Measurements from ENCODE around the gene ZNF516.

The ZNF516 gene

DNA sequence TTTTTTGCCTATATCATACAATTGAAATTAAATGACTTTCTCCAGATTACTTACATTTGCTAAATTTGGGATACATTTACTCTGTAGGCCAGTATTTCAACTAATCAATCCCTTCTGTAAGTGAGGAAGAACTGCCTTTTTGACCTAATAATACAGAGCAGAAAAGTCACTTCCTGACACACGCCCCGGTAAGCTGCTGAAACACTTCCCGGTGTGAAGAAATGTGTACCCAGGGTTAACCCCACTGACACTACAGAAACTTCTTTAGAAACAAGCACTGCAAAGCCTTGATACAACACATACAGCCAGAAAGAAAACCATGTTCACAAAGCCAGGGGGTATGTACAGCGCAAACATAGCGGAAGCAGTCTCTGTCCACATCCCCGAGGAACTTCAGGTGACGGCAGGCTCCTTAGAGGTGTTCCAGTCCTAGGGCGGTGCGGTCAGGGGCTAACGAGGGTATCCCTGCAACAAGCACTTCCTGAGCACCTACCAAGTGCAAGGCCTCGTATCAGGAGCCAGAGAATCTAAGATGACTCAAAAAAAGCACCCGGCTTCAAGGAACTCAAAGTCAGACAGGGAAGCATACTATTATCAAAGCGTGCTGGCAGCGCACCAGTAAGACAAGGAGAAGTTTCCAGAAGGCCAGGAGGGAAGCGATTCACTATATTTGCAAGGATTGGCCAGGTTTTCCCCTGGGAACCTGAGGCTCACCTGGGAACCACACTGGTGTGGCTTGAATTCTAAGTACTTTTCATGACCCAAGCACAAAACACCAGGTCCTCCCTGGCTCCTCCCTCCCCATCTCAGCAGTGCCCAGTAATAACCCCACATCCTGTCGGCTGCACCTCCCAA, 46.6 kb downstream of the ZNF516 start:
- Histone ChIP-seq H3K9me3 (ENCODE audit: insufficient read depth, low read length, severe bottlenecking) (no peaks in the 10 kb centered on the region), H3K4me1 (ENCODE audit: insufficient read depth, low read length) (no peaks in the 10 kb centered on the region), H3K9ac (ENCODE audit: low read depth, low read length) (no peak overlapping the region), H3K4me2 (ENCODE audit: insufficient read depth, low read length) (no peak overlapping the region), H3K4me3 (ENCODE audit: low read depth in 1 of 2, low read length in 2 of 2) (no peak overlapping the region), H3K27ac (ENCODE audit: low read length) (no peak overlapping the region), H3K27me3 (ENCODE audit: insufficient read depth, low read length, poor library complexity) (peaks cover 5% of the 10 kb centered on the region), H2AFZ (ENCODE audit: low read depth, low read length) (no peak overlapping the region), H3K79me2 (ENCODE audit: insufficient read depth, low read length) (no peaks in the 10 kb centered on the region), H3K36me3 (ENCODE audit: insufficient read depth, low read length) (no peaks in the 10 kb centered on the region), H4K20me1 (ENCODE audit: insufficient read depth, low read length) (no peaks in the 10 kb centered on the region)
- DNase-seq (no peak), ATAC-seq (ENCODE audit: insufficient read depth, low read depth) (no peak)
- TF ChIP-seq, protein P1, sequence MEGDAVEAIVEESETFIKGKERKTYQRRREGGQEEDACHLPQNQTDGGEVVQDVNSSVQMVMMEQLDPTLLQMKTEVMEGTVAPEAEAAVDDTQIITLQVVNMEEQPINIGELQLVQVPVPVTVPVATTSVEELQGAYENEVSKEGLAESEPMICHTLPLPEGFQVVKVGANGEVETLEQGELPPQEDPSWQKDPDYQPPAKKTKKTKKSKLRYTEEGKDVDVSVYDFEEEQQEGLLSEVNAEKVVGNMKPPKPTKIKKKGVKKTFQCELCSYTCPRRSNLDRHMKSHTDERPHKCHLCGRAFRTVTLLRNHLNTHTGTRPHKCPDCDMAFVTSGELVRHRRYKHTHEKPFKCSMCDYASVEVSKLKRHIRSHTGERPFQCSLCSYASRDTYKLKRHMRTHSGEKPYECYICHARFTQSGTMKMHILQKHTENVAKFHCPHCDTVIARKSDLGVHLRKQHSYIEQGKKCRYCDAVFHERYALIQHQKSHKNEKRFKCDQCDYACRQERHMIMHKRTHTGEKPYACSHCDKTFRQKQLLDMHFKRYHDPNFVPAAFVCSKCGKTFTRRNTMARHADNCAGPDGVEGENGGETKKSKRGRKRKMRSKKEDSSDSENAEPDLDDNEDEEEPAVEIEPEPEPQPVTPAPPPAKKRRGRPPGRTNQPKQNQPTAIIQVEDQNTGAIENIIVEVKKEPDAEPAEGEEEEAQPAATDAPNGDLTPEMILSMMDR (IDR thresholded peaks at IDR 0.05; ENCODE audit: borderline replicate concordance, extremely low read depth, low read length, poor library complexity, severe bottlenecking): no peak
- no peak for TF ChIP-seq EZH2 (IDR thresholded peaks at IDR 0.05; ENCODE audit: borderline replicate concordance, low read depth, low read length, severe bottlenecking)

DNA sequence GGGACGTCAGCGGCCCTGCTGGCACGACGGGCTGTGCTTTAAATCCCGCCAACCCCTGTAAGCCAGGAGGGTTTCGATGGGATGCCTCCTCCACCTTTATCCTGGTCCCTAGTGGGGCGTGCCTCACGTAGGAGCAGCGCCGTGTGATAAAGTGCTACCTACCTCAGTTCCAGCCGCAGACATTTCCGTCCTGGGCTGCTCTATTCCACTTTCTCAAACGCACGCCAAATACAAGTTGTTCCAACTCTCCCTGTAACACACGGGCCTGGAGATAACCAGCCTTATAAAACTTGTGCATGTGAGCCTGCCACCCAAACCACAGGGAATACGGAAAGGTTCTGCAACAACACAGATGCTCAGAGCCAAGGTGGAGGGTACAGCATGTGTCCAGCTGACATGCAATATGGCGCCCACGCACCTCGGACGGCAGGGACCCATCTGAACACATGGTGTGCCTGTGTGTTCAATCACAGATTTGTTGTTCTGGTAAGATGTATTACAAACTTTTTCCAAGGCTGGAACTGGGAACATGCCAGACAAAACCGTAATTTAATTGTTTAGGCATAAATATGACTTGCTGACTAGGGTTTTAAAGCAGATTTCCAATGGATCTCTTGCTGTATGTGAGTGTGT, 47.7 kb downstream of the ZNF516 start:
- Histone ChIP-seq H3K9ac (ENCODE audit: low read depth, low read length) (no peak overlapping the region), H3K4me3 (ENCODE audit: low read depth in 1 of 2, low read length in 2 of 2) (no peak overlapping the region), H2AFZ (ENCODE audit: low read depth, low read length) (no peak overlapping the region), H3K27me3 (ENCODE audit: insufficient read depth, low read length, poor library complexity) (no peaks in the 10 kb centered on the region), H3K4me1 (ENCODE audit: insufficient read depth, low read length) (no peaks in the 10 kb centered on the region), H3K9me3 (ENCODE audit: insufficient read depth, low read length, severe bottlenecking) (no peaks in the 10 kb centered on the region), H4K20me1 (ENCODE audit: insufficient read depth, low read length) (no peaks in the 10 kb centered on the region), H3K4me2 (ENCODE audit: insufficient read depth, low read length) (no peak overlapping the region), H3K79me2 (ENCODE audit: insufficient read depth, low read length) (no peaks in the 10 kb centered on the region), H3K27ac (ENCODE audit: low read length) (no peak overlapping the region), H3K36me3 (ENCODE audit: insufficient read depth, low read length) (no peaks in the 10 kb centered on the region)
- no peak for ATAC-seq (ENCODE audit: insufficient read depth, low read depth)
- TF ChIP-seq, protein P1 (IDR thresholded peaks at IDR 0.05; ENCODE audit: borderline replicate concordance, extremely low read depth, low read length, poor library complexity, severe bottlenecking): no peak
- no peak for TF ChIP-seq EZH2 (IDR thresholded peaks at IDR 0.05; ENCODE audit: borderline replicate concordance, low read depth, low read length, severe bottlenecking)
- DNase-seq: no peak

DNA sequence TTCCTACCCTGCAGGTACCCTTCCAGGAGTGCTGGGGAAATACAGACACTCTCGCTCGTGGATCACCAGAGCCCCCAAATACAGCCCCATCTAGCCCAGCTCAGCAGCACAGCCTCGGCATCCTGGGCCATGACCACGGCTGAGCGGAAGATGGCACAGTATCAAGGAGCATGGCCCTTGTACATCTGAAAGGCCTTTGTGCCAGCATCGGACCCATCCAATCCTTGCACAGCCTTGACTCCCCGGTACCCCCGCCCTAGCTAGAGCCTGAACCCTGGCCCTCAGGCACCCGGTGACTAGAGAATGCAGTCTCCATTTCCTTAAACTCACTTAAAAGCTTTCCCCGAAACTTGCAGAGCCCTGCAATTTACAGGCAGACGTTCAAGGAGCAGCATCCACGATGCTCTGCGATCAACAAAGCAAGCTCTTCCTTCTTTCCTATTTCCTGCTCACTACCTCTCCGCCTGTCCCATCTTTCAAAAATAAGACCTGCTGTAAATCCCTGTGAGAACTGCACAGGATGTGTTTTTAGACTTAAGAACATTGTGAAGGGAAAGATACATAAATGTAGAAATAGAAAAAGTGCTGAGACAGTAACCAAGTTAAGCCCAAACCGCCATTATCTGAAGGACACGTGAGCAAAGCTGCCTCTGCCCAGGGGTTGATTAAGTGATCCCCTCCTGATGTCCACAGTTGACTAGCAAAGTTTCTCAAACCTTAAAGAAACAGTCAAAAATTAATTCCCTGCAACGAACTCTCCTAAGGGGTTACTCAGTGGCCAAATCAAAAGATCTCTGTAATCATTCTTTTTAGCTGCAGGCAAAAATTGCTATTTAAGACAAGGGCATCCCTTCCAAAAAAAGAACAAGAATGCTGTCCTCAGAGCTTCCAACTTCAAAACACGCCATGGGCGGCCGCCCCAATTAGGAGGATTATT, 48.5 kb downstream of the ZNF516 start:
- no peak for DNase-seq
- Histone ChIP-seq H3K4me2 (ENCODE audit: insufficient read depth, low read length) (no peak overlapping the region), H3K4me3 (ENCODE audit: low read depth in 1 of 2, low read length in 2 of 2) (no peak overlapping the region), H4K20me1 (ENCODE audit: insufficient read depth, low read length) (no peaks in the 10 kb centered on the region), H3K9ac (ENCODE audit: low read depth, low read length) (no peak overlapping the region), H2AFZ (ENCODE audit: low read depth, low read length) (no peak overlapping the region), H3K27ac (ENCODE audit: low read length) (no peak overlapping the region), H3K27me3 (ENCODE audit: insufficient read depth, low read length, poor library complexity) (no peaks in the 10 kb centered on the region), H3K36me3 (ENCODE audit: insufficient read depth, low read length) (no peaks in the 10 kb centered on the region), H3K9me3 (ENCODE audit: insufficient read depth, low read length, severe bottlenecking) (no peaks in the 10 kb centered on the region), H3K4me1 (ENCODE audit: insufficient read depth, low read length) (no peaks in the 10 kb centered on the region), H3K79me2 (ENCODE audit: insufficient read depth, low read length) (no peaks in the 10 kb centered on the region)
- TF ChIP-seq, protein P1 (IDR thresholded peaks at IDR 0.05; ENCODE audit: borderline replicate concordance, extremely low read depth, low read length, poor library complexity, severe bottlenecking): no peak
- TF ChIP-seq EZH2 (IDR thresholded peaks at IDR 0.05; ENCODE audit: borderline replicate concordance, low read depth, low read length, severe bottlenecking): no peak
- ATAC-seq (ENCODE audit: insufficient read depth, low read depth): no peak
